HEK293T (cell line): ENCODE data around the gene MAPK8IP3.

Source experiments
- CTCF ChIA-PET: fragments of 350-600 bp; formaldehyde crosslinking; extraction: SDS; loops from one replicate; lab custom pipeline; 2021; ENCODE audit warnings: antibody characterized with exemption, inconsistent platforms; lab: Yijun Ruan, JAX
- POLR2A ChIA-PET: fragments of 350-600 bp; formaldehyde crosslinking; extraction: SDS; loops from one replicate; lab custom pipeline; 2020; ENCODE audit warnings: antibody characterized with exemption, inconsistent platforms; lab: Yijun Ruan, JAX
- DNase-seq: peaks from one replicate; pipeline ENCODE4 v3.0.0; 2012; ENCODE audit warnings: mixed read lengths; ENCODE audit errors: extremely low spot score
- ARNT ChIP-seq: fragments of 450-650 bp; IDR thresholded peaks from 2 replicates; pipeline ENCODE4 v1.6.1; 2017; ENCODE audit warnings: mild to moderate bottlenecking
- BHLHE40 ChIP-seq: fragments of 450-650 bp; IDR thresholded peaks from 2 replicates; pipeline ENCODE4 v1.6.1; 2016; ENCODE audit warnings: mild to moderate bottlenecking, moderate library complexity, borderline replicate concordance
- CTBP1 ChIP-seq: fragments of 450-650 bp; IDR thresholded peaks from 2 replicates; pipeline ENCODE4 v1.6.1; 2016; ENCODE audit warnings: borderline replicate concordance
- ELF4 ChIP-seq: fragments of 450-650 bp; IDR thresholded peaks from 2 replicates; pipeline ENCODE4 v1.6.1; 2017; ENCODE audit warnings: antibody characterized with exemption
- FOXA1 ChIP-seq: fragments of 450-650 bp; IDR thresholded peaks from 2 replicates; pipeline ENCODE4 v1.6.1; 2016; ENCODE audit warnings: mild to moderate bottlenecking
- FOXK2 ChIP-seq: fragments of 450-650 bp; IDR thresholded peaks from 2 replicates; pipeline ENCODE4 v1.6.1; 2016; ENCODE audit warnings: mild to moderate bottlenecking
- FOXM1 ChIP-seq: fragments of 450-650 bp; IDR thresholded peaks from 2 replicates; pipeline ENCODE4 v1.6.1; 2017; ENCODE audit warnings: mild to moderate bottlenecking, borderline replicate concordance
- HDGF ChIP-seq: fragments of 450-650 bp; IDR thresholded peaks from 2 replicates; pipeline ENCODE4 v1.6.1; 2017; ENCODE audit warnings: antibody characterized with exemption, borderline replicate concordance
- L3MBTL2 ChIP-seq: fragments of 450-650 bp; conservative IDR thresholded peaks from 2 replicates; pipeline ENCODE4 v1.6.1; 2016; ENCODE audit warnings: mild to moderate bottlenecking
- LEF1 ChIP-seq: fragments of 450-650 bp; IDR thresholded peaks from 2 replicates; pipeline ENCODE4 v1.6.1; 2017; ENCODE audit warnings: mild to moderate bottlenecking, borderline replicate concordance
- NFRKB ChIP-seq: fragments of 450-650 bp; IDR thresholded peaks from 2 replicates; pipeline ENCODE4 v1.6.1; 2016; ENCODE audit warnings: mild to moderate bottlenecking, moderate library complexity
- PKNOX1 ChIP-seq: fragments of 450-650 bp; IDR thresholded peaks from 2 replicates; pipeline ENCODE4 v1.6.1; 2016
- SP1 ChIP-seq: fragments of 450-650 bp; IDR thresholded peaks from 2 replicates; pipeline ENCODE4 v1.6.1; 2017
- SUZ12 ChIP-seq: fragments of 450-650 bp; IDR thresholded peaks from 2 replicates; pipeline ENCODE4 v1.6.1; 2016; ENCODE audit warnings: mild to moderate bottlenecking
- TARDBP ChIP-seq: fragments of 450-650 bp; IDR thresholded peaks from 2 replicates; pipeline ENCODE4 v1.6.1; 2016
- ZNF384 ChIP-seq: fragments of 450-650 bp; IDR thresholded peaks from 2 replicates; pipeline ENCODE4 v1.6.1; 2016

MAPK8IP3 gene

GRCh38 chr16:1687427-1688316 is 18.3 kb upstream of the MAPK8IP3 start:
- no peak for DNase-seq
- ChIA-PET CTCF (no interaction called here), POLR2A (interaction anchor here (1.0 kb wide), 1 partner anchor 18 kb away, joined by 3 read pairs; the partner anchor contains the start of gene MAPK8IP3)
- TF ChIP-seq SP1 (no peak), ZNF384 (no peak), ARNT (no peak), FOXA1 (no peak), L3MBTL2 (no peak), LEF1 (no peak), SUZ12 (no peak), PKNOX1 (no peak), HDGF (no peak), NFRKB (no peak), FOXM1 (no peak), CTBP1 (no peak), FOXK2 (no peak), ELF4 (no peak), TARDBP (no peak), BHLHE40 (no peak)

DNA sequence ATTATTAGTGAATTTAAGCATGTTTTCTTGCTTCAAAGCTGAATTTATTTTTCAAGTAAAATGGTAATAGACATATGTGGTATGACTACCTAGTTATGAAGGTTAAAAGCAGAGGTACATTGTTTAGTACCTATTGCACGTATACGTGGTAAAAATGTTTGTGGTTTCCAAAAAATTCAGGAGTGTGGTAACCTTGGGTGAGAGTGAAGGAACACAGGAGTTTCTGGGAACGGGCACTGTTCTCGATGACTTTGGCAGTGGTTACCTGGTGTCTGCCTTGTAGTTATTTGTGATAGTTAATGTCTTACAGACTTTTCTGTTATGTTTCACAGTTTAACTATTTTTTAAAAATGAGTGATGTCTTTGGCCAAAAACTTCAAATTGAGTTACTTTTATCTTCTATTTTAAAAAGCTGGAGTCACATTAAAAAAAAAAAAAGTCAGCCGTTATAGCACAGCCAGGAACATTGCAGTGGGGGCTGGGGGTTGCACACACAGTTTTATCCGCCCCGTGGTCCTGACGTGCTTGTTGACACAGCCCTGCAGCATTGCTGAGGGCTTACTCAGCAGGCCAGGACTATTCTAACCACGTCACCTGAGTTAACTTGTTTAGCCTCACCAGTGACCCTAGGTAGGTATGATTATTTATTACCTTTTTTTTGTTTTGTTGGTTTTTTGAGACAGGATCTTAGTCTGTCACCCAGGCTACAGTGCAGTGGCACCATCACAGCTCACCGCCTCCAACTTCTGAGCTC is 17.0 kb upstream of the MAPK8IP3 start:
- CTCF ChIA-PET, result no interaction called here
- TF ChIP-seq FOXA1 (no peak), FOXM1 (no peak), L3MBTL2 (no peak), LEF1 (no peak), NFRKB (no peak), BHLHE40 (no peak), PKNOX1 (no peak), HDGF (no peak), ARNT (no peak), SUZ12 (no peak), TARDBP (no peak), CTBP1 (no peak), ZNF384 (no peak), FOXK2 (no peak), SP1 (no peak), ELF4 (no peak)
- POLR2A ChIA-PET, result interaction anchor here (0.8 kb wide), 1 partner anchor 11 kb away, joined by 3 read pairs; the partner anchor contains the start of gene JPT2
- DNase-seq, result no peak

GRCh38 chr16:1689853-1690252 is 16.1 kb upstream of the MAPK8IP3 start:
- TF ChIP-seq ARNT, result no peak
- no peak for TF ChIP-seq PKNOX1
- TF ChIP-seq ELF4, result no peak
- TF ChIP-seq HDGF, result no peak
- no peak for TF ChIP-seq CTBP1
- TF ChIP-seq L3MBTL2, result no peak
- TF ChIP-seq TARDBP, result no peak
- TF ChIP-seq SP1, result no peak
- TF ChIP-seq FOXA1, result no peak
- TF ChIP-seq FOXM1, result no peak
- no peak for TF ChIP-seq FOXK2
- TF ChIP-seq LEF1, result no peak
- no peak for TF ChIP-seq SUZ12
- TF ChIP-seq BHLHE40, result no peak
- TF ChIP-seq ZNF384, result no peak
- ChIA-PET POLR2A (interaction anchor here (1.9 kb wide), 1 partner anchor 12 kb away, joined by 5 read pairs; the partner anchor contains the start of gene JPT2), CTCF (no interaction called here)
- DNase-seq, result no peak

- no peak for TF ChIP-seq L3MBTL2
- TF ChIP-seq BHLHE40, result no peak
- no peak for TF ChIP-seq ELF4
- TF ChIP-seq ZNF384, result no peak
- TF ChIP-seq LEF1, result no peak
- no peak for TF ChIP-seq FOXA1
- no peak for TF ChIP-seq HDGF
- TF ChIP-seq SP1, result no peak
- TF ChIP-seq SUZ12, result no peak
- TF ChIP-seq CTBP1, result no peak
- TF ChIP-seq FOXM1, result no peak
- TF ChIP-seq TARDBP, result no peak
- no peak for TF ChIP-seq FOXK2
- TF ChIP-seq PKNOX1, result no peak
- TF ChIP-seq ARNT, result no peak
- TF ChIP-seq NFRKB, result no peak
Observed at GRCh38 chr16:1690810-1691209, 15.2 kb upstream of the MAPK8IP3 start.

More at GRCh38 chr16:1690810-1691209, 15.2 kb upstream of the MAPK8IP3 start:
- CTCF ChIA-PET, result interaction anchor here (1.6 kb wide), 1 partner anchor 15 kb away, joined by 8 read pairs; the partner anchor contains the start of gene MAPK8IP3
- POLR2A ChIA-PET, result interaction anchor here (1.9 kb wide), 1 partner anchor 13 kb away, joined by 5 read pairs; the partner anchor contains the start of gene JPT2
- DNase-seq, result no peak
